Measurements from ENCODE around the gene DMAP1. TPM values are rescaled to one million over a fixed set of nuclear protein-coding genes. Genes with fewer than 3 reads are reported as not detected.

Gene DMAP1
- total and polyA plus RNA-seq, 7 donors: 23.6 to 67.0 (median 35.3) TPM

GRCh38 chr1:44240802-44241671 lies 27.8 kb downstream of the DMAP1 start:
- Histone ChIP-seq H3K36me3 (peaks cover 0 to 5% (median 0%) of the 10 kb centered on the region in 4 donors), H3K4me1 (peaks cover 0 to 51% (median 45%) of the 10 kb centered on the region in 4 donors), H3K27me3 (no peaks in the 10 kb centered on the region), H3K4me3 (no peak overlapping the region), H3K9me3 (no peaks in the 10 kb centered on the region), H3K27ac (peak overlapping the region; percentile 75 to 93 (median 86))
- peak; percentile 63 for DNase-seq
- no peak for TF ChIP-seq EP300 (IDR thresholded peaks at IDR 0.05)
- TF ChIP-seq POLR2AphosphoS5 (IDR thresholded peaks at IDR 0.05): no peak
- no peak for TF ChIP-seq POLR2A (IDR thresholded peaks at IDR 0.05)
- TF ChIP-seq, protein P1, sequence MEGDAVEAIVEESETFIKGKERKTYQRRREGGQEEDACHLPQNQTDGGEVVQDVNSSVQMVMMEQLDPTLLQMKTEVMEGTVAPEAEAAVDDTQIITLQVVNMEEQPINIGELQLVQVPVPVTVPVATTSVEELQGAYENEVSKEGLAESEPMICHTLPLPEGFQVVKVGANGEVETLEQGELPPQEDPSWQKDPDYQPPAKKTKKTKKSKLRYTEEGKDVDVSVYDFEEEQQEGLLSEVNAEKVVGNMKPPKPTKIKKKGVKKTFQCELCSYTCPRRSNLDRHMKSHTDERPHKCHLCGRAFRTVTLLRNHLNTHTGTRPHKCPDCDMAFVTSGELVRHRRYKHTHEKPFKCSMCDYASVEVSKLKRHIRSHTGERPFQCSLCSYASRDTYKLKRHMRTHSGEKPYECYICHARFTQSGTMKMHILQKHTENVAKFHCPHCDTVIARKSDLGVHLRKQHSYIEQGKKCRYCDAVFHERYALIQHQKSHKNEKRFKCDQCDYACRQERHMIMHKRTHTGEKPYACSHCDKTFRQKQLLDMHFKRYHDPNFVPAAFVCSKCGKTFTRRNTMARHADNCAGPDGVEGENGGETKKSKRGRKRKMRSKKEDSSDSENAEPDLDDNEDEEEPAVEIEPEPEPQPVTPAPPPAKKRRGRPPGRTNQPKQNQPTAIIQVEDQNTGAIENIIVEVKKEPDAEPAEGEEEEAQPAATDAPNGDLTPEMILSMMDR (IDR thresholded peaks at IDR 0.05): no peak
- intact Hi-C loops (cut with DNase I): no loop called here
- WGBS, 2 donors: 93% methylated on average over 9 of the region's 9 CpGs

DNA sequence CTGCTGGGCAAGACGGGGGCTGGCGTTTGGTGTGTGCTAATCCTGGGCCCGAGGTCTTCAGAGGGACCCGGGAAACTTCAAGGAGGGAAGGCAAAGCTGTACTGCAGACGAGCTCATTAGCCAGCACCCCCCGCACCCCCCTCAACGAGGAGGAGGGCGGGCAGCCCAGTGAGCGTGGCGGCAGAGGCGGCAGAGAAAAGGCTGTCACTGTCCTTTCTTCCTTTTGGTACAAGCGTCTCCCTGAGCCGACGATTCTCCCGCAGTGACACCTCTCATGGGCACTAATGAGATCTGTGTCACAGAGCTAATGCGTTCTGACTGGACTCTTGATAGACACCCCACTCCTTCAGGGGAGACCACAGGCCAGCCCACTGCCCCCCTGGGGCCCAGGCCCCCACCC lies 29.5 kb downstream of the DMAP1 start:
- peaks cover 0 to 39% (median 35%) of the 10 kb centered on the region in 4 donors for H3K4me1 ChIP-seq
- H3K27me3 ChIP-seq: no peaks in the 10 kb centered on the region
- 91 to 93% methylated on average over 16 of the region's 16 CpGs for WGBS, 2 donors
- no peaks in the 10 kb centered on the region for H3K9me3 ChIP-seq
- DNase-seq: no peak
- intact Hi-C loops (cut with DNase I): no loop called here
- H3K4me3 ChIP-seq: no peak overlapping the region
- TF ChIP-seq EP300 (IDR thresholded peaks at IDR 0.05): no peak
- no peak for TF ChIP-seq POLR2AphosphoS5 (IDR thresholded peaks at IDR 0.05)
- no peak for TF ChIP-seq POLR2A (IDR thresholded peaks at IDR 0.05)
- TF ChIP-seq, protein P1 (IDR thresholded peaks at IDR 0.05): no peak
- peaks cover 0 to 12% (median 4%) of the 10 kb centered on the region in 4 donors for H3K36me3 ChIP-seq
- peak overlapping the region in 2 of 4 donors; percentile 6 to 93 for H3K27ac ChIP-seq

GRCh38 chr1:44243782-44244495 lies 30.7 kb downstream of the DMAP1 start:
- no peaks in the 10 kb centered on the region for H3K27me3 ChIP-seq
- TF ChIP-seq POLR2A (IDR thresholded peaks at IDR 0.05): no peak
- no peak for TF ChIP-seq EP300 (IDR thresholded peaks at IDR 0.05)
- no peak for TF ChIP-seq POLR2AphosphoS5 (IDR thresholded peaks at IDR 0.05)
- TF ChIP-seq, protein P1 (IDR thresholded peaks at IDR 0.05): no peak
- WGBS, 2 donors: 97% methylated on average over 7 of the region's 7 CpGs
- peaks cover 0 to 27% (median 23%) of the 10 kb centered on the region in 4 donors for H3K4me1 ChIP-seq
- H3K9me3 ChIP-seq: no peaks in the 10 kb centered on the region
- no peak overlapping the region for H3K4me3 ChIP-seq
- intact Hi-C loops (cut with DNase I): no loop called here
- peaks cover 0 to 16% (median 4%) of the 10 kb centered on the region in 4 donors for H3K36me3 ChIP-seq
- DNase-seq: peak; percentile 37
- no peak overlapping the region for H3K27ac ChIP-seq

DNA sequence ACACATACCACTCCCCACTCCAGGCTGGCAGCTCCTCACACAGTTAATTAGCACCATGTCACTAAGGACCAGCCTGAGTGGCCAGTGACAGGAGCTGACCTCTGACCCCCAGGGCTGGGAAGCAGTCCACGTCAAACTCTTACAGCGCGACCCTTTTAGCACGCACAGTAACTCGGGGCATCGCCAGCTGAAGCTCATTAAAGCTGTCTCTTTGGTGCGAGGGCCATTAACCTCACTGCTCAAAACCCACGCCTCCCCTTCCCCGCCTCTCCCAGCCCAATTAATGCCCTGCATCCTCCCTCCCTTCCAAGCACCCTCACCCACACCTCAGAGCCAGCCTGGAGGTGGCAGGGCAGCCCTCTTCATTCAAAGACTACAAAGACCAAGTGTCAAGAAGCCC lies 31.7 kb downstream of the DMAP1 start:
- H3K4me3 ChIP-seq: no peak overlapping the region
- DNase-seq: no peak
- 88 to 90% methylated on average over 9 of the region's 9 CpGs for WGBS, 2 donors
- no peak overlapping the region for H3K27ac ChIP-seq
- intact Hi-C loops (cut with DNase I): no loop called here
- peaks cover 0 to 16% (median 13%) of the 10 kb centered on the region in 4 donors for H3K4me1 ChIP-seq
- TF ChIP-seq EP300 (IDR thresholded peaks at IDR 0.05) (no peak), POLR2A (IDR thresholded peaks at IDR 0.05) (no peak), POLR2AphosphoS5 (IDR thresholded peaks at IDR 0.05) (no peak)
- TF ChIP-seq, protein P1 (IDR thresholded peaks at IDR 0.05): no peak
- H3K36me3 ChIP-seq: peaks cover 0 to 16% (median 4%) of the 10 kb centered on the region in 4 donors
- no peaks in the 10 kb centered on the region for H3K27me3 ChIP-seq
- H3K9me3 ChIP-seq: no peaks in the 10 kb centered on the region
